HepG2 (cell line): ENCODE data around the gene ATP13A4. TPM values are rescaled to one million over a fixed set of nuclear protein-coding genes. Genes with fewer than 3 reads are reported as not detected.

Source experiments
- ATAC-seq: fragments of 200-7000 bp; cut with Tn5 transposase; 3 replicates; pipeline ENCODE4 v1.9.1; 2020; ENCODE audit warnings: mild to moderate bottlenecking, moderate library complexity
- BruUV-seq: library from RNA; stranded (reverse); fragments of 400-500 nt; replicated peaks from 2 replicates; lab custom pipeline; 2021; lab: Mats Ljungman, UMichigan
- CTCF ChIA-PET: fragments of 300-600 bp; formaldehyde crosslinking; extraction: SDS; loops from one replicate; lab custom pipeline; 2021; ENCODE audit warnings: low total read pairs, inconsistent platforms, low intra/inter-chr PET ratio; lab: Yijun Ruan, JAX
- POLR2A ChIA-PET: fragments of 350-600 bp; sonication (Branson Sonifier 250); formaldehyde crosslinking; loops from one replicate; lab custom pipeline; 2020; ENCODE audit warnings: antibody characterized with exemption, inconsistent platforms; lab: Yijun Ruan, JAX
- DNase-seq: peaks from one replicate; pipeline ENCODE4 v3.0.0-alpha.2; 2015; ENCODE audit warnings: low spot score
- FAIRE-seq: peaks from 3 replicates; lab custom pipeline; 2011; peaks lifted over from hg19 to GRCh38; lab: Jason Lieb, UNC
- H2AFZ ChIP-seq: one replicate; pipeline ENCODE4 v1.6.1; 2011; ENCODE audit warnings: low read length, inconsistent platforms
- H3K27ac ChIP-seq: fragments of 300-600 bp; 3 replicates; pipeline ENCODE4 v1.8.0; 2011; ENCODE audit warnings: mixed run types, mild to moderate bottlenecking, mixed read lengths, low read length, inconsistent platforms; ENCODE audit not compliant: insufficient read depth; ENCODE audit errors: extremely low read length
- H3K27me3 ChIP-seq, 2 experiments: fragments of 200-600 bp in 1 of 2; 2 replicates in 1 of 2; 3 replicates in 1 of 2; pipeline versions ENCODE4 v1.6.0 to v1.8.0; 2011; ENCODE audit warnings: low read length in 2 of 2, mild to moderate bottlenecking in 2 of 2, moderate library complexity in 2 of 2, inconsistent platforms in 1 of 2; ENCODE audit not compliant: insufficient read depth in 2 of 2, control insufficient read depth in 1 of 2
- H3K36me3 ChIP-seq, 2 experiments: fragments of 200-600 bp in 1 of 2; replicated peaks in 1 of 2; 2 replicates in 1 of 2; 3 replicates in 1 of 2; pipeline versions ENCODE4 v1.5.1 to v1.8.0; 2011; ENCODE audit warnings: low read length in 2 of 2, inconsistent platforms in 1 of 2; ENCODE audit not compliant: insufficient read depth in 2 of 2, control insufficient read depth in 1 of 2
- H3K4me1 ChIP-seq: 2 replicates; pipeline ENCODE4 v1.5.1; 2012; ENCODE audit warnings: low read length, inconsistent platforms; ENCODE audit not compliant: insufficient read depth
- H3K4me2 ChIP-seq: 2 replicates; pipeline ENCODE4 v1.6.0; 2011; ENCODE audit warnings: low read depth, low read length, inconsistent platforms
- H3K4me3 ChIP-seq, 3 experiments: fragments of 200-600 bp in 1 of 3; sonication (generic), shearing (Covaris generic) in 1 of 3; replicated peaks in 1 of 3; 2 replicates each; pipeline ENCODE4 v1.5.1; 2011 to 2016; ENCODE audit warnings: low read length in 3 of 3, inconsistent platforms in 2 of 3, low read depth in 2 of 3, mild to moderate bottlenecking in 2 of 3, control low read depth in 1 of 3, mixed read lengths in 1 of 3; ENCODE audit not compliant: insufficient read depth in 1 of 3
- H3K79me2 ChIP-seq: one replicate; pipeline ENCODE4 v1.6.1; 2011; ENCODE audit warnings: low read length, inconsistent platforms; ENCODE audit not compliant: insufficient read depth
- H3K9ac ChIP-seq: 2 replicates; pipeline ENCODE4 v1.6.0; 2011; ENCODE audit warnings: mild to moderate bottlenecking, low read depth, low read length, inconsistent platforms; ENCODE audit not compliant: insufficient read depth
- H3K9me3 ChIP-seq: 2 replicates; pipeline ENCODE4 v1.5.1; 2012; ENCODE audit warnings: mild to moderate bottlenecking, low read length
- H4K20me1 ChIP-seq: 2 replicates; pipeline ENCODE4 v1.6.0; 2011; ENCODE audit warnings: inconsistent platforms, mild to moderate bottlenecking, low read length, moderate library complexity; ENCODE audit not compliant: insufficient read depth
- NFKBIZ ChIP-seq: IDR thresholded peaks from 2 replicates; pipeline ENCODE4 v1.6.1; 2018; ENCODE audit warnings: missing genetic modification reagents, missing compliant biosample characterization
- ZNF501 ChIP-seq: sonication (generic); formaldehyde crosslinking; IDR thresholded peaks from 2 replicates; pipeline ENCODE4 v1.5.1; 2020; ENCODE audit warnings: mild to moderate bottlenecking, moderate library complexity, missing genetic modification reagents
- ZNF572 ChIP-seq: sonication (generic); formaldehyde crosslinking; IDR thresholded peaks from 2 replicates; pipeline ENCODE4 v1.5.1; 2020; ENCODE audit warnings: mild to moderate bottlenecking, missing genetic modification reagents
- WGBS: methylation state at CpG from one replicate; pipeline ENCODE4 v1.1.6; 2017; ENCODE audit warnings: low lambda C conversion rate; 5-methylcytosine and 5-hydroxymethylcytosine counted together
- in situ Hi-C: cut with HindIII; loops from 2 replicates; pipeline ENCODE4 v1.10.0; 2017; ENCODE audit warnings: low pct_unique_long_range_greater_than_20kb; ENCODE audit not compliant: extremely low pct_ligation_motif_present
- intact Hi-C: fragments of 100-400 bp; cut with micrococcal nuclease; formaldehyde crosslinking; loops from one replicate; pipeline ENCODE4 v1.10.0; 2022; ENCODE audit not compliant: unreplicated experiment
- polyA plus RNA-seq, 8 experiments: library from polyadenylated mRNA; depleted of rRNA in 3 of 8; stranded (reverse) in 7 of 8; unstranded in 1 of 8; fragments of >200 nt; fragmentation: Illumina TruSeq in 4 of 8; extraction: Trizol in 4 of 8; gene quantifications; 2 replicates each; pipeline versions ENCODE4 v1.2.1 to v1.2.3, GENCODE V29; 2011 to 2016; ENCODE audit warnings: low read depth in 4 of 8, missing spikeins in 1 of 8, mixed read lengths in 1 of 8; ENCODE audit not compliant: insufficient read depth in 1 of 8
- total RNA-seq, 5 experiments: library from RNA; depleted of rRNA; stranded (reverse); fragments of >200 nt; fragmentation: Illumina TruSeq; extraction: Trizol; gene quantifications; 2 replicates each; pipeline ENCODE4 v1.2.3, GENCODE V29; 2016; ENCODE audit warnings: low read depth in 1 of 5
- TF ChIP-seq, protein P1 (sequence below): sonication (generic); formaldehyde crosslinking; IDR thresholded peaks from 2 replicates; pipeline ENCODE4 v1.8.1; 2023; ENCODE audit warnings: mild to moderate bottlenecking, moderate library complexity, missing genetic modification reagents
- TF ChIP-seq, protein P2 (sequence below): sonication (generic); formaldehyde crosslinking; IDR thresholded peaks from 2 replicates; pipeline ENCODE4 v1.4.0; 2020; ENCODE audit warnings: missing genetic modification reagents

The ATP13A4 gene
- total and polyA plus RNA-seq, 2 of the 13 experiments (the other 11 are each of a cell fraction or from before 2014, with no cell fraction given), result 0.01 to 0.07 TPM

DNA sequence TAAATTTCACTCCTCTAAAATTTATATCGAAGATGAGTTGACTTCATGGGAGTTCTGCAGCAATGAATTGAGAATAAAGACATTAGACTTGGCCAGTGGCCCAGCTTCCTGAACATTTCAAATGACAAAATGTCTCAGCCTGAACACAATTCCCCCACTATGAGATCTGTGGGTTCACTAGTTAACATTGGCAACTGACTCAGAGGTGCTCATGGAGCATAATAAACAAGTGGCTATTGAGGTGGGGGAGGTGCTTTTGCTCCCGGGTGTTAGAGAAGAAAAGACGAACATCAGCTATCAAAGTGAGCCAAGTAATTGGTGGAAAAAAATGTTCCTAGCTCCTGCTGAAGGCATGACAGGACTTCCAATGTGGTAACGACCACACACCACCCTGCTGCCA lies 6.3 kb downstream of the ATP13A4 start:
- H3K4me3 ChIP-seq, result no peak overlapping the region
- no peak overlapping the region for H3K4me2 ChIP-seq
- H3K9me3 ChIP-seq, result peaks cover 8% of the 10 kb centered on the region
- no peak overlapping the region for H3K27ac ChIP-seq
- H3K36me3 ChIP-seq, result no peaks in the 10 kb centered on the region
- DNase-seq, result no peak
- TF ChIP-seq, protein P1, sequence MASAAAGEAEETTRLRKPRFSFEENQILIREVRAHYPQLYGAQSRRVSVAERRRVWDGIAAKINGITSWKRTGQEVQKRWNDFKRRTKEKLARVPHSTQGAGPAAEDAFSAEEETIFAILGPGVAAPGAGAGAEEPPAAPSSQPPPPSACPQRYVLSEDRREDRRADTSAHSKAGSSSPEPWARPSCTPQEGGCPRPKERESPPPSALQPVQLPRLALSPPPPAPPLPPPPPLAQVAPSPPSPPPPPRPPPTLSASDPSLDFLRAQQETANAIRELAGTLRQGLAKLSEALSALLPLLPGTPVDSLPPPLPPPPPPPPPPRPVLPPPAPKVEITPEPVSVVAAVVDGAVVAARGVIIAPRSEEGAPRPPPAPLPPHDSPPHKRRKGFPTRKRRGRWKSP (CRISPR knock-in tag), result no peak
- TF ChIP-seq, protein P2, sequence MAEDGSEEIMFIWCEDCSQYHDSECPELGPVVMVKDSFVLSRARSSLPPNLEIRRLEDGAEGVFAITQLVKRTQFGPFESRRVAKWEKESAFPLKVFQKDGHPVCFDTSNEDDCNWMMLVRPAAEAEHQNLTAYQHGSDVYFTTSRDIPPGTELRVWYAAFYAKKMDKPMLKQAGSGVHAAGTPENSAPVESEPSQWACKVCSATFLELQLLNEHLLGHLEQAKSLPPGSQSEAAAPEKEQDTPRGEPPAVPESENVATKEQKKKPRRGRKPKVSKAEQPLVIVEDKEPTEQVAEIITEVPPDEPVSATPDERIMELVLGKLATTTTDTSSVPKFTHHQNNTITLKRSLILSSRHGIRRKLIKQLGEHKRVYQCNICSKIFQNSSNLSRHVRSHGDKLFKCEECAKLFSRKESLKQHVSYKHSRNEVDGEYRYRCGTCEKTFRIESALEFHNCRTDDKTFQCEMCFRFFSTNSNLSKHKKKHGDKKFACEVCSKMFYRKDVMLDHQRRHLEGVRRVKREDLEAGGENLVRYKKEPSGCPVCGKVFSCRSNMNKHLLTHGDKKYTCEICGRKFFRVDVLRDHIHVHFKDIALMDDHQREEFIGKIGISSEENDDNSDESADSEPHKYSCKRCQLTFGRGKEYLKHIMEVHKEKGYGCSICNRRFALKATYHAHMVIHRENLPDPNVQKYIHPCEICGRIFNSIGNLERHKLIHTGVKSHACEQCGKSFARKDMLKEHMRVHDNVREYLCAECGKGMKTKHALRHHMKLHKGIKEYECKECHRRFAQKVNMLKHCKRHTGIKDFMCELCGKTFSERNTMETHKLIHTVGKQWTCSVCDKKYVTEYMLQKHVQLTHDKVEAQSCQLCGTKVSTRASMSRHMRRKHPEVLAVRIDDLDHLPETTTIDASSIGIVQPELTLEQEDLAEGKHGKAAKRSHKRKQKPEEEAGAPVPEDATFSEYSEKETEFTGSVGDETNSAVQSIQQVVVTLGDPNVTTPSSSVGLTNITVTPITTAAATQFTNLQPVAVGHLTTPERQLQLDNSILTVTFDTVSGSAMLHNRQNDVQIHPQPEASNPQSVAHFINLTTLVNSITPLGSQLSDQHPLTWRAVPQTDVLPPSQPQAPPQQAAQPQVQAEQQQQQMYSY (CRISPR knock-in tag), result no peak
- TF ChIP-seq ZNF572 (CRISPR knock-in tag), result no peak
- TF ChIP-seq, all 625 proteins: peak for 0
- no peaks in the 10 kb centered on the region for H3K4me1 ChIP-seq
- peaks cover 1 to 3% of the 10 kb centered on the region in 2 experiments; a peak in 1 of 5 replicates for H3K27me3 ChIP-seq
- H4K20me1 ChIP-seq, result no peaks in the 10 kb centered on the region
- ChIA-PET CTCF (no interaction called here), POLR2A (no interaction called here)
- no TSS peak for BruUV-seq
- FAIRE-seq (no peak), ATAC-seq (no peak)
- in situ Hi-C loops (no loop called here), intact Hi-C loops (no loop called here)
- no peaks in the 10 kb centered on the region for H3K79me2 ChIP-seq
- H2AFZ ChIP-seq, result no peak overlapping the region
- WGBS, result 3% methylated on average over 4 of the region's 4 CpGs
- H3K9ac ChIP-seq, result no peak overlapping the region

DNA sequence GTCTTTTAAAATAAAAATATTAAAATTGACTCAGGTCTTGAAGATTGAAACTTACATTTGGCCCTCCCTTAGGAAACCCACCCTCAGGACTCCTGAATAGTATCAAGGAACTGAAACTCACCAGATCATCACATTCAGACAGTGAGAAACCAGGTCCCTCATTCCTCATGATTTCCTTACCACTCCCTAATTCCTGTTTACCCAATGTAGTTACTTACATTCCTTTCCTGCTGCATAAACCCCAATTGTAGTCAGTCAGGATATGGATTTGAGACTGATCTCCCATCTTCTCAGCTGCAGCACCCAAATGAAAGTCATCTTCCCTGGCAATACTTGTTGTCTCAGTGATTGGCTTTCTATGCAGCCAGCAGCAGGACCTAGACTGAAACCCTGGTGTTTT lies 8.6 kb downstream of the ATP13A4 start:
- POLR2A ChIA-PET, result no interaction called here
- Histone ChIP-seq H3K4me2 (no peak overlapping the region), H2AFZ (no peak overlapping the region), H4K20me1 (no peaks in the 10 kb centered on the region), H3K9me3 (peaks cover 8% of the 10 kb centered on the region), H3K4me3 (no peak overlapping the region), H3K4me1 (no peaks in the 10 kb centered on the region), H3K79me2 (no peaks in the 10 kb centered on the region), H3K27ac (no peak overlapping the region), H3K36me3 (no peaks in the 10 kb centered on the region), H3K27me3 (no peaks in the 10 kb centered on the region), H3K9ac (no peak overlapping the region)
- intact Hi-C loops (no loop called here), in situ Hi-C loops (no loop called here)
- FAIRE-seq, result no peak
- no peak for TF ChIP-seq ZNF501 (CRISPR knock-in tag)
- TF ChIP-seq NFKBIZ (CRISPR knock-in tag), result no peak
- no peak for ATAC-seq
- DNase-seq, result no peak
- CTCF ChIA-PET, result no interaction called here
- no TSS peak for BruUV-seq
